ENCODE results near the gene DOCK1.

Gene DOCK1

GRCh38 chr10:127133672-127134500 lies 228.7 kb downstream of the DOCK1 start:
- no peak for DNase-seq (ENCODE audit: low spot score)
- TF ChIP-seq, protein P1, sequence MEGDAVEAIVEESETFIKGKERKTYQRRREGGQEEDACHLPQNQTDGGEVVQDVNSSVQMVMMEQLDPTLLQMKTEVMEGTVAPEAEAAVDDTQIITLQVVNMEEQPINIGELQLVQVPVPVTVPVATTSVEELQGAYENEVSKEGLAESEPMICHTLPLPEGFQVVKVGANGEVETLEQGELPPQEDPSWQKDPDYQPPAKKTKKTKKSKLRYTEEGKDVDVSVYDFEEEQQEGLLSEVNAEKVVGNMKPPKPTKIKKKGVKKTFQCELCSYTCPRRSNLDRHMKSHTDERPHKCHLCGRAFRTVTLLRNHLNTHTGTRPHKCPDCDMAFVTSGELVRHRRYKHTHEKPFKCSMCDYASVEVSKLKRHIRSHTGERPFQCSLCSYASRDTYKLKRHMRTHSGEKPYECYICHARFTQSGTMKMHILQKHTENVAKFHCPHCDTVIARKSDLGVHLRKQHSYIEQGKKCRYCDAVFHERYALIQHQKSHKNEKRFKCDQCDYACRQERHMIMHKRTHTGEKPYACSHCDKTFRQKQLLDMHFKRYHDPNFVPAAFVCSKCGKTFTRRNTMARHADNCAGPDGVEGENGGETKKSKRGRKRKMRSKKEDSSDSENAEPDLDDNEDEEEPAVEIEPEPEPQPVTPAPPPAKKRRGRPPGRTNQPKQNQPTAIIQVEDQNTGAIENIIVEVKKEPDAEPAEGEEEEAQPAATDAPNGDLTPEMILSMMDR (IDR thresholded peaks at IDR 0.05; ENCODE audit: borderline replicate concordance, control extremely low read depth, extremely low read depth, insufficient read depth, missing control alignments) = no peak
- in situ Hi-C loops (cut with MboI; ENCODE audit: low sequenced_read_pairs, unreplicated experiment) = no loop called here

- no peak for DNase-seq (ENCODE audit: low spot score)
- TF ChIP-seq, protein P1 (IDR thresholded peaks at IDR 0.05; ENCODE audit: borderline replicate concordance, control extremely low read depth, extremely low read depth, insufficient read depth, missing control alignments) = no peak
- in situ Hi-C loops (cut with MboI; ENCODE audit: low sequenced_read_pairs, unreplicated experiment) = no loop called here
These were observed 230.8 kb downstream of the DOCK1 start for GRCh38 chr10:127135844-127136577.

DNA sequence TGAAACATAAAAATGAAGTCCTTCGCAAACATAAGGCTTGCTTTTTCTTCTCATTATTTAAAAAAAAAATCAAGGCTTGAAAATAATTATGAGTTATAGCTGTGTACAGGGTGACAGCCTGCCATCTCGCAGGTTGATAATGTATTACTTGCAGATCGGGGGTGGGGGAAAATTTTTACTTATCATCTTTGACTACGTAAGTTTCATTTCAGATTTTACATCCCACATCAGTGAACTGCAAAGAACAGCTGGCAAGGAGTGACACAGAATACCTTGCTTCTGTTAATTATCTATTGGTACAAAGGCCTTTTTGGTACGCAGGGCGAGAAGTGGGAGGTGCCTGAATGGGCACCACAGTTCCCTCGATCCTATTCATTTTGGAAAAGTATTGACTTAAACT lies 232.2 kb downstream of the DOCK1 start:
- in situ Hi-C loops (cut with MboI; ENCODE audit: low sequenced_read_pairs, unreplicated experiment) = no loop called here
- TF ChIP-seq, protein P1 (IDR thresholded peaks at IDR 0.05; ENCODE audit: borderline replicate concordance, control extremely low read depth, extremely low read depth, insufficient read depth, missing control alignments) = no peak
- DNase-seq (ENCODE audit: low spot score) = no peak

GRCh38 chr10:127142136-127142535 lies 236.9 kb downstream of the DOCK1 start:
- in situ Hi-C loops (cut with MboI; ENCODE audit: low sequenced_read_pairs, unreplicated experiment) = no loop called here
- TF ChIP-seq, protein P1 (IDR thresholded peaks at IDR 0.05; ENCODE audit: borderline replicate concordance, control extremely low read depth, extremely low read depth, insufficient read depth, missing control alignments) = no peak
- DNase-seq (ENCODE audit: low spot score) = no peak

- DNase-seq (ENCODE audit: low spot score) = no peak
- TF ChIP-seq, protein P1 (IDR thresholded peaks at IDR 0.05; ENCODE audit: borderline replicate concordance, control extremely low read depth, extremely low read depth, insufficient read depth, missing control alignments) = no peak
- in situ Hi-C loops (cut with MboI; ENCODE audit: low sequenced_read_pairs, unreplicated experiment) = no loop called here
These were observed 237.6 kb downstream of the DOCK1 start for GRCh38 chr10:127142856-127143255.

DNA sequence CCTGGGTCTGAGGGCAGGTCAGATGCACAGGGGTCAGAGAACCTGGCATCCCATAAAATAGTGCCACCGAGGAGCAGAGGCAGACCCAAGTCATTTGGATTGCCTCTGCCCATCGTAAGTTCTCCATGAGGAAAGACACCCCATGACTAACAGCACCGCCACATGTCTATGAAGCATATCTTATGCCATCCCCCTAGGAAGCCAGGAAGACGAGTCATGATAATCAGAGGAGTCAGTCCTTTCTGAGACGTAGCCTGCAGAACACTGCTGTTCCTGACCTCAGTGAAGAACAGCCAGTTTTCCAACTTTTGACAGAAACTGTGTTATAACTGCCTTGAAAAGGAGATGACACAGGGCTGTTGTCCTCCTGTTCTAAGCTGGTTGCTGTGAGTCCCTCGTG lies 239.9 kb downstream of the DOCK1 start:
- no peak for DNase-seq (ENCODE audit: low spot score)
- in situ Hi-C loops (cut with MboI; ENCODE audit: low sequenced_read_pairs, unreplicated experiment) = no loop called here
- TF ChIP-seq, protein P1 (IDR thresholded peaks at IDR 0.05; ENCODE audit: borderline replicate concordance, control extremely low read depth, extremely low read depth, insufficient read depth, missing control alignments) = no peak
